Astrocyte of the spinal cord (primary cell): ENCODE measurements around the gene SHCBP1.

ENCODE experiments used
- DNase-seq: peaks from one replicate; pipeline ENCODE4 v3.0.0; 2011; ENCODE audit warnings: low read depth, low spot score
- H3K4me3 ChIP-seq: 2 replicates; pipeline ENCODE4 v1.5.1; 2011; ENCODE audit warnings: low read depth, mild to moderate bottlenecking, low read length, moderate library complexity
- CTCF ChIP-seq: IDR thresholded peaks from 2 replicates; pipeline ENCODE4 v1.5.1; 2012; ENCODE audit warnings: low read depth, mild to moderate bottlenecking, low read length, inconsistent platforms
- in situ Hi-C: cut with HindIII; loops from 2 replicates; pipeline ENCODE4 v1.10.0; 2017; ENCODE audit warnings: low sequenced_read_pairs

The SHCBP1 gene

GRCh38 chr16:46577988-46578579 is 43.1 kb downstream of the SHCBP1 start:
- no peak for DNase-seq
- in situ Hi-C loops = no loop called here
- TF ChIP-seq CTCF = no peak
- H3K4me3 ChIP-seq = no peak overlapping the region

- no peak for DNase-seq
- no peak for TF ChIP-seq CTCF
- H3K4me3 ChIP-seq = no peak overlapping the region
- in situ Hi-C loops = no loop called here
These were observed 47.4 kb downstream of the SHCBP1 start for GRCh38 chr16:46573834-46574159.

GRCh38 chr16:46573008-46573833 is 48.0 kb downstream of the SHCBP1 start:
- no peak for TF ChIP-seq CTCF
- no peak overlapping the region for H3K4me3 ChIP-seq
- in situ Hi-C loops = no loop called here
- peak; percentile 17 for DNase-seq

GRCh38 chr16:46569231-46569735 is 51.9 kb downstream of the SHCBP1 start:
- no peak for DNase-seq
- H3K4me3 ChIP-seq = no peak overlapping the region
- TF ChIP-seq CTCF = no peak
- in situ Hi-C loops = no loop called here

- in situ Hi-C loops = no loop called here
- no peak for DNase-seq
- no peak for TF ChIP-seq CTCF
- H3K4me3 ChIP-seq = no peak overlapping the region
These were observed 52.5 kb downstream of the SHCBP1 start for GRCh38 chr16:46568472-46569230.

- no peak for TF ChIP-seq CTCF
- no peak for DNase-seq
- H3K4me3 ChIP-seq = no peak overlapping the region
- in situ Hi-C loops = no loop called here
These were observed 58.2 kb downstream of the SHCBP1 start for GRCh38 chr16:46562979-46563378.
